Measurements from ENCODE around the gene EOGT. TPM values are rescaled to one million over a fixed set of nuclear protein-coding genes. Genes with fewer than 3 reads are reported as not detected.

The EOGT gene
- 10 to 100 TPM; 12.0 to 22.4 (median 18.7) TPM for total RNA-seq

DNA sequence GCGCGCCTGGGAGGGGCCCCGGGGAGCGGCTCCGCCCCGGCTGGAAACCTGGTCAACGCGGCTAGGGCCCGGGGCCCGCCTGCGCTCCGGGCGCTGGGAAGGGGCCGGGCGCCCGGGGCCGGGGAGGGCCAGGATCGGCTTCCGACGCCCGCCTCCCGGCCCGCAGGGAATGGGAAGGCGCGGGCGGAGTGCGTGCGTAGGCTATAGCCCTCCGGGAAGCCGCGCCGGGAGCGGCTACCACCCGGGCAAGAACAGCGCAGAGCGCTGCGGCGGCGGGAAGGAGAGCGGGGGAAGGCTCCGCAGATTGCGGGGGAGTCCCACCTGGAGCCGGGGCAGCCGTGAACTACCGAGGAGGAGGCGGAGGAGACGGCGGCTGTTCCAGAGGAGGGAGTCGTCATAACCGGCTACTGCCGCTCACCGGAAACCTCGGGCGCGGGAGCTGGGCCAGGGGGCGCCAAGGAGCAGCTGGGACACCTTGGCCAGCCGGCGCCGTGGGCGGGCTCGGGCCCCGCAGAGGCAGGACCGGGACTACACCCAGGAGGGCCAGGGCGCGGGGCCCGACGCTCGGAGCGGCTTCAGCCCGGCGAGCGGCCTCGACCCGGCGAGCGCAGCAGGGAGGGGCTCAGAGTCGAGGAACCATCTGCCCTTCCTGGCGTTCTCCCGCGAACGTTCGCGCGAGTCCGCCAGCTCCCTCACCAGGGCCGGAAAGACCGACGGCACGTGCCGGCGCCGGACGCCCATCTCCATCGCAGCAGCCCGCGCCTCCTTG lies at the start of gene EOGT:
Gene EOGT, minus strand, starts transcription at position 432 of the 769 bp plus-strand sequence. CDS start 3,838 bp downstream, outside the sequence.
- H3K27ac ChIP-seq, result peak within 1 kb of the TSS; percentile 97 to 99 (median 98)
- peak; percentile 91 for DNase-seq
- H3K4me3 ChIP-seq, result peak within 1 kb of the TSS; percentile 64 to 96 (median 83)
- H3K4me1 ChIP-seq, result peaks cover 3 to 21% (median 11%) of the 10 kb centered on the region in 4 donors
- no peaks in the 10 kb centered on the region for H3K27me3 ChIP-seq
- in situ Hi-C loops (cut with MboI; ENCODE audit: low pct_ligation_motif_present in 1 of 4, low pct_unique_long_range_greater_than_20kb in 1 of 4, low sequenced_read_pairs in 3 of 4) (no loop called here), intact Hi-C loops (cut with DNase I; ENCODE audit: low total_unique reads) (no loop called here)
- peak; percentile 34 to 78 (median 67) for TF ChIP-seq POLR2AphosphoS5 (IDR thresholded peaks at IDR 0.05)
- TF ChIP-seq, protein P1, sequence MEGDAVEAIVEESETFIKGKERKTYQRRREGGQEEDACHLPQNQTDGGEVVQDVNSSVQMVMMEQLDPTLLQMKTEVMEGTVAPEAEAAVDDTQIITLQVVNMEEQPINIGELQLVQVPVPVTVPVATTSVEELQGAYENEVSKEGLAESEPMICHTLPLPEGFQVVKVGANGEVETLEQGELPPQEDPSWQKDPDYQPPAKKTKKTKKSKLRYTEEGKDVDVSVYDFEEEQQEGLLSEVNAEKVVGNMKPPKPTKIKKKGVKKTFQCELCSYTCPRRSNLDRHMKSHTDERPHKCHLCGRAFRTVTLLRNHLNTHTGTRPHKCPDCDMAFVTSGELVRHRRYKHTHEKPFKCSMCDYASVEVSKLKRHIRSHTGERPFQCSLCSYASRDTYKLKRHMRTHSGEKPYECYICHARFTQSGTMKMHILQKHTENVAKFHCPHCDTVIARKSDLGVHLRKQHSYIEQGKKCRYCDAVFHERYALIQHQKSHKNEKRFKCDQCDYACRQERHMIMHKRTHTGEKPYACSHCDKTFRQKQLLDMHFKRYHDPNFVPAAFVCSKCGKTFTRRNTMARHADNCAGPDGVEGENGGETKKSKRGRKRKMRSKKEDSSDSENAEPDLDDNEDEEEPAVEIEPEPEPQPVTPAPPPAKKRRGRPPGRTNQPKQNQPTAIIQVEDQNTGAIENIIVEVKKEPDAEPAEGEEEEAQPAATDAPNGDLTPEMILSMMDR (IDR thresholded peaks at IDR 0.05), result peak; percentile 41 to 67 (median 56)
- peak; percentile 6 for TF ChIP-seq EP300 (IDR thresholded peaks at IDR 0.05; ENCODE audit: low read depth)
- TF ChIP-seq POLR2A (IDR thresholded peaks at IDR 0.05), result peak; percentile 76
- H3K9me3 ChIP-seq, result no peaks in the 10 kb centered on the region
- WGBS, 2 donors (ENCODE audit: low coverage in 1 of 2), result 3% methylated on average over 8 of the region's 96 CpGs; no CpG with 5 or more reads in 1 of the 2 donors
- H3K36me3 ChIP-seq, result peaks cover 0 to under 1% (median 0%) of the 10 kb centered on the region in 4 donors

DNA sequence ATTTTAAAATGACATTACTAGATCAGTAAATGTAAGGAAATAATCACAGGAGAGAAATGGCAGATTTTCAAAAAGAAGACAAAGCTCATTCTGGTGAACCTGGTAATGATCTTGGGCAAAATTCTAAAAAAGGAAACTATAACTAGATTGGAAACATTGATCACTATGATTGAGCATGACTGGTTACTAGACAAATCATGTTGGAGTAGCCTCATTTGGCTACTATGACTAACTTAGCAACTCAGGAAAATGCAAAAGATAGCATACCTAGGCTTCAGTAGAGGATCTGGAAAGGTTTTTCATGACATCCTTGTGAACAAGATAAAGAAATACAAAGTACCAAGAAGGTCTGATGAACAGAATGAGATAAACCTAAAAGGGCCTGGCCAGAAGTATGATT lies 46.2 kb upstream of the EOGT start:
- intact Hi-C loops (cut with DNase I; ENCODE audit: low total_unique reads) (no loop called here), in situ Hi-C loops (cut with MboI; ENCODE audit: low pct_ligation_motif_present in 1 of 4, low pct_unique_long_range_greater_than_20kb in 1 of 4, low sequenced_read_pairs in 3 of 4) (no loop called here)
- no peak overlapping the region for H3K27ac ChIP-seq
- H3K4me3 ChIP-seq, result no peak overlapping the region
- H3K27me3 ChIP-seq, result no peaks in the 10 kb centered on the region
- no peaks in the 10 kb centered on the region for H3K9me3 ChIP-seq
- DNase-seq, result no peak
- H3K4me1 ChIP-seq, result no peaks in the 10 kb centered on the region
- no peak for TF ChIP-seq POLR2AphosphoS5 (IDR thresholded peaks at IDR 0.05)
- TF ChIP-seq EP300 (IDR thresholded peaks at IDR 0.05; ENCODE audit: low read depth), result no peak
- TF ChIP-seq POLR2A (IDR thresholded peaks at IDR 0.05), result no peak
- TF ChIP-seq, protein P1 (IDR thresholded peaks at IDR 0.05), result no peak
- peaks cover 0 to 82% (median 28%) of the 10 kb centered on the region in 4 donors for H3K36me3 ChIP-seq

DNA sequence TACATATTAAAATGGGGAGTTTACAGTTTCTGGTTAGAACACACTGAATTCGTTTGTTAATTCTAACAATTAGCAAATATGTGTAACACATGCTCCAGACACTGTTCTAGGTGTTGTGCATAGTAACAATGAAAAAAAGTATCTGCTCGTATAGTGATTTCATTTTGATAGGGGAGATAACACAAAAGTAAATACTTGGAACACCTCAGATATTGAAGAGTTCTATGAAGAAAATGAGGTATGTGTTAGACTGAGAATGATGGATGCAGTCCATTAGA lies 45.4 kb upstream of the EOGT start:
- TF ChIP-seq EP300 (IDR thresholded peaks at IDR 0.05; ENCODE audit: low read depth), result no peak
- TF ChIP-seq, protein P1 (IDR thresholded peaks at IDR 0.05), result no peak
- TF ChIP-seq POLR2AphosphoS5 (IDR thresholded peaks at IDR 0.05), result no peak
- TF ChIP-seq POLR2A (IDR thresholded peaks at IDR 0.05), result no peak
- DNase-seq, result no peak
- intact Hi-C loops (cut with DNase I; ENCODE audit: low total_unique reads) (no loop called here), in situ Hi-C loops (cut with MboI; ENCODE audit: low pct_ligation_motif_present in 1 of 4, low pct_unique_long_range_greater_than_20kb in 1 of 4, low sequenced_read_pairs in 3 of 4) (no loop called here)
- Histone ChIP-seq H3K36me3 (peaks cover 0 to 76% (median 28%) of the 10 kb centered on the region in 4 donors), H3K27ac (peak overlapping the region in 3 of 4 donors; percentile 6 to 46 (median 13)), H3K4me3 (no peak overlapping the region), H3K27me3 (no peaks in the 10 kb centered on the region), H3K4me1 (no peaks in the 10 kb centered on the region), H3K9me3 (no peaks in the 10 kb centered on the region)
- WGBS, 2 donors (ENCODE audit: low coverage in 1 of 2), result 79 to 84% methylated on average over 2 of the region's 2 CpGs

DNA sequence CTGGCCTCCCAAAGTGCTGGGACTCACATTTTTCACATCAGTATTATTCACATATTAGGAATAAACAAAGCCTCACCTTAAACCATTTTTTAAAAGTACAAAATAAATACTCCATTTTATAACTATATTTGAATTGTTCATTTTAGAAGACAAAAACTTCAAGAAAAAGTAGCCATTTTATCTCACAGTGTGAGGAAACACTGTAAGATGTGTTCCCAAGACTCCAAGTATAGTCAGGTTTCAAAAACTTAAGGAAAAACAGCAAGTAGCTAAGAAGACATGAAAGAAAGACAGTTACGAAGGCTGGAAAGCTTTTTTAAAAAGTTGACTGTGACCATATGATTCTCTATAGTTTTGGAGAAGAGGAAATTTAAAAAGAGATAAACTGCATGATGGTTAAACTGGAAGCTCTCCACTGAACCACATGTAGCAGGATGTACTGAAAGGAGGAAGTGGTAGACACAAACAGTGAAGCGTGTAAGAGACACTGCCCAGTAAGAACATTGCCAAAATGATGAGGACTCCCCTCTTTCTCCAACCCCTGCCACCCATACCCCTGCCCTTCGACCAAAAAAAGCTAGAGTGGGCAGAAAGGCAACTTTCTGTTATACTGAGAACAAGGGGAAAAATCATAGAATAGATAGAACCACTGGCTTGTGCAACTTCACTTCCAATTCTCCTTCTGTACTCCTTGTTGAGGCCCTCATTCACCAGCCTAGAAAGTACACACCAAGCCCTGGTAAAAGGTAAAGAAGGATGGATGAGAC lies 44.9 kb upstream of the EOGT start:
- Histone ChIP-seq H3K27ac (peak overlapping the region in 3 of 4 donors; percentile 6 to 46 (median 13)), H3K27me3 (no peaks in the 10 kb centered on the region), H3K4me3 (no peak overlapping the region), H3K36me3 (peaks cover 0 to 70% (median 26%) of the 10 kb centered on the region in 4 donors), H3K4me1 (no peaks in the 10 kb centered on the region), H3K9me3 (no peaks in the 10 kb centered on the region)
- WGBS, 2 donors (ENCODE audit: low coverage in 1 of 2), result 66 to 70% methylated on average over 3 of the region's 3 CpGs
- no peak for DNase-seq
- TF ChIP-seq, protein P1 (IDR thresholded peaks at IDR 0.05), result no peak
- TF ChIP-seq POLR2A (IDR thresholded peaks at IDR 0.05) (no peak), POLR2AphosphoS5 (IDR thresholded peaks at IDR 0.05) (no peak), EP300 (IDR thresholded peaks at IDR 0.05; ENCODE audit: low read depth) (no peak)
- intact Hi-C loops (cut with DNase I; ENCODE audit: low total_unique reads), result no loop called here
- in situ Hi-C loops (cut with MboI; ENCODE audit: low pct_ligation_motif_present in 1 of 4, low pct_unique_long_range_greater_than_20kb in 1 of 4, low sequenced_read_pairs in 3 of 4), result no loop called here

Data from transverse colon (tissue), 4 donors.